HuH-7 (cell line): Measurements from ENCODE around the gene NOP9.
"Not testable (repeated sequence)": the region's sequence is repeated elsewhere in the genome, so short reads cannot be mapped to it uniquely, and the experiment has no call there.

Source experiments
- DNase-seq: peaks from one replicate; pipeline ENCODE4 v3.0.0; 2011; ENCODE audit warnings: low spot score

NOP9 gene

DNA sequence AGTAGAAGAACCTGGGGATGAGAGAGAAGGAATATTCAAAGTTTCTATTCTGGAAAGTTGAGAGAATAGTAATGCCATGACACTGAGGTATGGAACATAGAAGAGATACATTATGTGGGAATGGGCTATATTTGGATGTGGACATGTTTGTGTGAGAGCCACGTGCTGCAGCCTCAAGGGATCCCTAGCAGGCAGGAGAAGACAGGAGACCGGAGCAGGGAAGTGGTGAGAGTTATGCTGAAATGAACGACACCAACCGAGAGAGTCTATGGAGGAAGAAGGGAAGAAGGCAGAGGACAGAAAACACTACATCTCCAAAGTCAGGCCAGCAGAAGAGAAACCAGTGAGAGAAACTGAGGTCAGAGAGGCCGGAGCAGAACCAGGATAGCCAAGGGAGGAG, 50.1 kb downstream of the NOP9 start:
- no peak for DNase-seq

DNA sequence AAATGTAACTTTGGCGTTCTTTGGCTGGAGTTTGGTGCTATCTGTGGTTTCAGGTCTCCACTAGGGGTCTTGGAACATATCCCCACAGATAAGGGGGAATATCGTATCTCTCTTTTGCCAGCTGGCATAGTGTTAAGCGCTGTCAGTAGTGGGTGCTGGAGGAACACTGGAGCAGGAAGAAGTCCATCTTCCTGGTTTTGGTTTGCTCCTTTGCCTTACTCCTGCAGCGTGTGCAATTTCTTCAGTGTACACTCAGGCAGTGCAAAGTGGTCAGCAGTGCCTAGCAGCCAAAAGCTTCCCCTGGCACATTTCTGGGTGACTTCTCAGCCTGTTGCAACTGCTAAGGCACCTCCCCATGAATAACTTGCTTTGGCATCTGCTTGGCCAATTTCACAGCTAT, 51.9 kb downstream of the NOP9 start:
- DNase-seq, result no peak

DNA sequence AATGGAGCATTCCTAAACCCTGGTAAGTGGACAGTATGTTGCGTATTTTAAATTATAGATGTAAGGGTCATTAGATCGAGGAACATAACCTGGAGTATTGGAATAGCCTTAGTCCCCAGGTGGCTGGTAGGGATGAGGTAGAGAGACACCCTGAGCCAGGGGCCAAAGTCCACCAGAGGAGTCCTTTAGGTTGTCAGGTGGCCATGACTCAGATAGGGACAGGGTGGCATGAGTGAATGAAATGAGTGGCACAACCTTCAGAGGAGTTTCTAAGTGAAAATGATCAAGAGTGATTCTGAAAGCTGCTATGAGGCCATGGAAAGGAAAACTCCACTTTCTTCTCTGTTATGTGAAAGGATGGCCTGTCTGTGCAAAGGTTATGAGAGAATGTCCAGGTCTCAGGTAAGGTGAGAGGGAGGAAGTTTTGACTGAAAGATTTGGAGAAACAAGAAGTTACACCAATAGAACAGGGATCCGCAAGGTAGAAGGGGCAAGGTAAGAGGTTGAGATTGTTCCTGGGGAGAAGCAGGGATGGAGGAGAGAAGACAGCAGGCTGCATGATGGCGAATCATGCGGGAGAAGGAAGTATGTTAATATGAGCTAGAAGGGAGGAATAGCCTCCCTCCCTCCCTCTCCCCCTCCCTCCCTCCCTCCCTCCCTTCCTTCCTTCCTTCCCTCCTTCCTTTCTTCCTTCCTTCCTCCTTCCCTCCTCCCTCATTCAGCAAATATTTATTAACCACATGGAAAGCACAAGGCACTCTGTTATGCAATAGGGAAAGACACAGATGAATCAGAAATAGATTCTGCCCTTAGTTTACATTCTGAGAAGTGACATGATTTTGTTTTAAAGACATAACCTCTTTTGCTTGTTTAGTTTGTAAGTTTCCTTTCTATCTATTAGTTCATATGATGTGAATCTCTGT, 54.2 kb downstream of the NOP9 start:
- no peak for DNase-seq

DNA sequence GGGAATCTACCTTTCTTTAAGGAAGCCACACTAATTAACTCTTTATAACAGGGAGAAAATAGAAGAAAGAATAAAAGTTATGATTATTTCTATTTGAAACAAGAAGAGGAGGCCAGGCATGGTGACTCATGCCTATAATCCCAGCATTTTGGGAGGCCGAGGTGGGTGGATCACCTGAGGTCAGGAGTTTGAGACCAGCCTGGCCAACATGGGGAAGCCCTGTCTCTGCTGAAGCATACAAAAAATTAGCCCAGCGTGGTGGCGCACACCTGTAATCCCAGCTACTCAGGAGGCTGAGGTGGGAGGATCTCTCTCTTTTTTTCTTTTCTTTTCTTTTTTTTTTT, 54.8 kb downstream of the NOP9 start:
- DNase-seq, result not testable (repeated sequence)

DNA sequence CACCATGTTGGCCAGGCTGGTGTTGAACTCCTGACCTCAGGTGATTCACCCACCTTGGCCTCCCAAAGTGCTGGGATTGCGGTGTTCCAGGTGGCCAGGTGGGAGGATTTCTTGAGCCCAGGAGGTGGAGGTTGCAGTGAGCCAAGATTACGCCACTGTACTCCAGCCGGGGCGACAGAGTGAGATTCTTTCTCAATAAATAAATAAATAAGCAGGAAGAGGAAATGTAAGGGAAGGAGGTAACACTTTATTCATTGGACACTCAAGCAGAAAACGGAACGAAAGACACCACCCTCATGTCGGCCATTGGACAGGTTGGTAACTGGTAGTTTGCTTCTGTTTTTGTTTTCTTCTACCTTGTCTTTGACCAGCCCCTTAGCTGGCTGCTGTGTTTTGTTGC, 55.4 kb downstream of the NOP9 start:
- no peak for DNase-seq

DNA sequence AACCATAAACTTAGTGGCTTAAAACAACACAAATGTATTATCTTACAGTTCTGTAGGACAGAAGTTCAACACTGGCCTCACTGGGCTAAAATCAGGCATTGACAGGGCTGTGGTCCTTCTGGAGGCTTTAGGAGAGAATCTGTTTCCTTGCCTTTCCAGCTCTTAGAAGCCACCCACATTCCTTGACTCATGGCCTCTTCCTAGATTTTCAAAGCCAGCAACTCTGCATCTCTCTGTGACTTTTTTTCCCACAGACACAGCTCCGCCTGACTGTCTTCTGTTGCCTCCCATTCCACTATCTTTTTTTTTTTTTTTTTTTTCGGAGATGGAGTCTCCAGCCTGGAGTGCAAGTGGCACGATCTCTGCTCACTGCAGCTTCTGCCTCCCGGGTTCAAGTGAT, 56.6 kb downstream of the NOP9 start:
- no peak for DNase-seq
